GM12878 (cell line): ENCODE data around the gene KCTD6. TPM values are rescaled to one million over a fixed set of nuclear protein-coding genes. Genes with fewer than 3 reads are reported as not detected.

Source experiments
- ATAC-seq: fragments of 200-7000 bp; cut with Tn5 transposase; 3 replicates; pipeline ENCODE4 v1.9.1; 2020; ENCODE audit warnings: mild to moderate bottlenecking, moderate library complexity
- BruUV-seq: library from RNA; stranded (reverse); fragments of 400-500 nt; replicated peaks from 2 replicates; lab custom pipeline; 2021; lab: Mats Ljungman, UMichigan
- CTCF ChIA-PET: fragments of 300-600 bp; sonication (Branson Sonifier 250); formaldehyde crosslinking; extraction: SDS; loops from one replicate; lab custom pipeline; 2021; ENCODE audit warnings: inconsistent platforms; lab: Yijun Ruan, JAX
- POLR2A ChIA-PET: fragments of 350-600 bp; formaldehyde crosslinking; extraction: SDS; loops from one replicate; lab custom pipeline; 2021; ENCODE audit warnings: inconsistent platforms; lab: Charles Lee
- RAD21 ChIA-PET: fragments of 300-600 bp; sonication (Branson Sonifier 250); formaldehyde crosslinking; loops from one replicate; lab custom pipeline; 2023; ENCODE audit warnings: antibody characterized with exemption; ENCODE audit not compliant: unreplicated experiment; lab: Charles Lee
- SMC1A ChIA-PET: fragments of 300-600 bp; sonication (Branson Sonifier 250); formaldehyde crosslinking; loops from one replicate; lab custom pipeline; 2023; ENCODE audit not compliant: unreplicated experiment, uncharacterized antibody; lab: Charles Lee
- DNase-seq: peaks from one replicate; pipeline ENCODE4 v3.0.0-alpha.2; 2011; ENCODE audit warnings: low read depth, low spot score
- FAIRE-seq: peaks from 3 replicates; lab custom pipeline; 2011; peaks lifted over from hg19 to GRCh38; lab: Jason Lieb, UNC
- H2AFZ ChIP-seq: 2 replicates; pipeline ENCODE4 v1.6.0; 2011; ENCODE audit warnings: low read depth, low read length, control low read depth; ENCODE audit not compliant: control insufficient read depth
- H3K27ac ChIP-seq: 2 replicates; pipeline ENCODE4 v1.5.1; 2011; ENCODE audit warnings: control low read depth; ENCODE audit not compliant: control insufficient read depth, insufficient read depth
- H3K27me3 ChIP-seq, 2 experiments: replicated peaks in 1 of 2; 2 replicates each; pipeline versions ENCODE4 v1.6.0 to v1.6.1; 2011; ENCODE audit warnings: low read length in 1 of 2; ENCODE audit not compliant: control insufficient read depth in 2 of 2, insufficient read depth in 2 of 2
- H3K36me3 ChIP-seq, 2 experiments: 2 replicates each; pipeline ENCODE4 v1.5.1; 2011; ENCODE audit warnings: low read length in 1 of 2; ENCODE audit not compliant: control insufficient read depth in 2 of 2, insufficient read depth in 2 of 2
- H3K4me1 ChIP-seq: 2 replicates; pipeline ENCODE4 v1.6.1; 2011; ENCODE audit warnings: mild to moderate bottlenecking, low read length, moderate library complexity, mixed read lengths; ENCODE audit not compliant: control insufficient read depth, insufficient read depth
- H3K4me2 ChIP-seq: 2 replicates; pipeline ENCODE4 v1.6.0; 2011; ENCODE audit warnings: control low read depth; ENCODE audit not compliant: control insufficient read depth, insufficient read depth
- H3K4me3 ChIP-seq: fragments of 200-600 bp; sonication (generic); 2 replicates; pipeline ENCODE4 v1.5.1; 2016
- H3K79me2 ChIP-seq: 2 replicates; pipeline ENCODE4 v1.6.0; 2011; ENCODE audit warnings: low read length; ENCODE audit not compliant: control insufficient read depth, insufficient read depth
- H3K9ac ChIP-seq: 2 replicates; pipeline ENCODE4 v1.8.0; 2011; ENCODE audit warnings: low read length, control low read depth, mixed read lengths; ENCODE audit not compliant: control insufficient read depth, insufficient read depth
- H3K9me3 ChIP-seq: replicated peaks from 3 replicates; pipeline ENCODE4 v1.5.1; 2011; ENCODE audit warnings: mild to moderate bottlenecking, low read length; ENCODE audit not compliant: control insufficient read depth, insufficient read depth
- H4K20me1 ChIP-seq: 2 replicates; pipeline ENCODE4 v1.6.0; 2011; ENCODE audit not compliant: control insufficient read depth, insufficient read depth
- ETV6 ChIP-seq, 2 experiments: fragments of 450-650 bp in 1 of 2; IDR thresholded peaks in 1 of 2; conservative IDR thresholded peaks in 1 of 2; 2 replicates each; pipeline ENCODE4 v1.6.1; 2014; ENCODE audit warnings: antibody characterized with exemption in 1 of 2, borderline replicate concordance in 1 of 2, low read depth in 1 of 2, mild to moderate bottlenecking in 1 of 2, moderate library complexity in 1 of 2
- KAT2A ChIP-seq: conservative IDR thresholded peaks from 2 replicates; pipeline ENCODE4 v1.6.1; 2011; ENCODE audit warnings: low read depth, low read length; ENCODE audit not compliant: control insufficient read depth
- NFYA ChIP-seq: IDR thresholded peaks from 2 replicates; pipeline ENCODE4 v1.6.1; 2011; ENCODE audit warnings: low read depth, mild to moderate bottlenecking, low read length, improper control_type of control experiment, borderline replicate concordance
- NKRF ChIP-seq: fragments of 450-650 bp; conservative IDR thresholded peaks from 2 replicates; pipeline ENCODE4 v1.6.1; 2017; ENCODE audit warnings: mild to moderate bottlenecking, moderate library complexity
- PML ChIP-seq: IDR thresholded peaks from 2 replicates; pipeline ENCODE4 v1.6.1; 2012; ENCODE audit warnings: low read length, inconsistent platforms
- POLR2A ChIP-seq: IDR thresholded peaks from 2 replicates; pipeline ENCODE4 v1.6.1; 2011; ENCODE audit warnings: low read depth, mild to moderate bottlenecking, low read length
- RAD21 ChIP-seq: IDR thresholded peaks from 2 replicates; pipeline ENCODE4 v1.6.1; 2011; ENCODE audit warnings: mild to moderate bottlenecking, low read depth, low read length, moderate library complexity; ENCODE audit not compliant: insufficient read depth
- RELA ChIP-seq: fragments of 450-650 bp; IDR thresholded peaks from 2 replicates; pipeline ENCODE4 v1.8.0; 2014; ENCODE audit warnings: borderline replicate concordance; ENCODE audit not compliant: partially characterized antibody
- SMAD1 ChIP-seq: fragments of 450-650 bp; IDR thresholded peaks from 2 replicates; pipeline ENCODE4 v1.6.1; 2018; ENCODE audit warnings: mild to moderate bottlenecking, low read depth; ENCODE audit not compliant: partially characterized antibody
- TAF1 ChIP-seq: IDR thresholded peaks from 2 replicates; pipeline ENCODE4 v1.6.1; 2011; ENCODE audit warnings: mild to moderate bottlenecking, low read depth, low read length, borderline replicate concordance
- TCF3 ChIP-seq: IDR thresholded peaks from 2 replicates; pipeline ENCODE4 v1.6.1; 2012; ENCODE audit warnings: low read depth, mild to moderate bottlenecking, low read length, borderline replicate concordance; ENCODE audit not compliant: insufficient read depth
- YBX1 ChIP-seq: fragments of 450-650 bp; IDR thresholded peaks from 2 replicates; pipeline ENCODE4 v1.6.1; 2016; ENCODE audit warnings: antibody characterized with exemption
- ZNF24 ChIP-seq: fragments of 450-650 bp; IDR thresholded peaks from 2 replicates; pipeline ENCODE4 v1.6.1; 2017; ENCODE audit warnings: antibody characterized with exemption, mild to moderate bottlenecking
- ZNF592 ChIP-seq: fragments of 450-650 bp; IDR thresholded peaks from 2 replicates; pipeline ENCODE4 v1.6.1; 2017; ENCODE audit warnings: mild to moderate bottlenecking, moderate library complexity
- WGBS: methylation state at CpG from one replicate; pipeline ENCODE4 v1.1.6; 2016; ENCODE audit warnings: low lambda C conversion rate; ENCODE audit not compliant: insufficient replicate concordance, insufficient coverage; ENCODE audit errors: missing lambda C conversion rate; 5-methylcytosine and 5-hydroxymethylcytosine counted together
- in situ Hi-C: fragments of 300-500 bp; cut with MboI; formaldehyde crosslinking; loops from 9 replicates; pipeline ENCODE4 v1.14.3; 2018; ENCODE audit warnings: mixed read lengths
- intact Hi-C: fragments of 100-400 bp; cut with micrococcal nuclease; formaldehyde crosslinking; loops from one replicate; pipeline ENCODE4 v1.14.2; 2022; ENCODE audit not compliant: unreplicated experiment
- polyA plus RNA-seq, 11 experiments: library from polyadenylated mRNA; depleted of rRNA in 4 of 11; unstranded in 6 of 11; stranded (reverse) in 5 of 11; fragments of >200 nt; fragmentation: Nextera tagmentation in 4 of 11; fragmentation: Illumina TruSeq in 1 of 11; extraction: Ambion mirVana in 4 of 11; extraction: Trizol in 1 of 11; gene quantifications; 1 replicate in 1 of 11; 2 replicates in 10 of 11; pipeline versions ENCODE4 v1.2.1 to v1.2.3, GENCODE V29; 2011 to 2016; ENCODE audit warnings: inconsistent platforms in 2 of 11, missing spikeins in 2 of 11, low read depth in 1 of 11
- total RNA-seq, 4 experiments: library from RNA; depleted of rRNA in 3 of 4; stranded (reverse); fragments of >200 nt in 3 of 4; fragmentation: Illumina TruSeq in 1 of 4; extraction: Trizol in 1 of 4; gene quantifications; 2 replicates each; pipeline versions ENCODE4 v1.2.1 to v1.2.3, GENCODE V29; 2013 to 2021

The KCTD6 gene
- total and polyA plus RNA-seq, 10 of the 15 experiments (the other 5 are each of a cell fraction or from before 2014, with no cell fraction given): 5.2 to 10.7 (median 8.7) TPM

- no peak for TF ChIP-seq NFYA
These were observed 40.9 kb downstream of the KCTD6 start (continued) for GRCh38 chr3:58532794-58533220.

- BruUV-seq: no TSS peak
- H3K4me1 ChIP-seq: no peaks in the 10 kb centered on the region
- intact Hi-C loops (loop anchor here (5.0 kb wide), 1 partner anchor 103 kb away; the partner anchor contains the start of gene PDHB), in situ Hi-C loops (loop anchor here (5.0 to 10.0 kb wide), 2 partner anchors 210 to 353 kb away; no protein-coding TSS in a partner anchor)
- no peak overlapping the region for H3K9ac ChIP-seq
- DNase-seq: no peak
- ATAC-seq: no peak
- ChIA-PET SMC1A (interaction anchor here (1.0 to 4.0 kb wide), 7 partner anchors 40 to 358 kb away, joined by 3 to 20 read pairs (median 3); partner anchors contain the start of genes HTD2 and RPP14), RAD21 (interaction anchor here (0.6 to 1.5 kb wide), 3 partner anchors 71 to 268 kb away, joined by 3 to 7 read pairs (median 3); partner anchors contain the start of genes HTD2 and RPP14), CTCF (interaction anchor here (0.8 to 4.5 kb wide), 11 partner anchors 44 to 347 kb away, joined by 3 to 34 read pairs (median 4); partner anchors contain the start of genes HTD2, KCTD6 and RPP14), POLR2A (no interaction called here)
- H3K4me2 ChIP-seq: no peak overlapping the region
- WGBS: 30% methylated on average over 9 of the region's 9 CpGs
- no peak overlapping the region for H3K27ac ChIP-seq
- TF ChIP-seq TAF1 (no peak), YBX1 (no peak), POLR2A (no peak), ZNF592 (no peak), SMAD1 (no peak), RELA (no peak), ETV6 (conservative IDR thresholded peaks at IDR 0.05 in 1 of 2, IDR thresholded peaks at IDR 0.05 in 1 of 2; ENCODE audit: borderline replicate concordance in 1 of 2, low read depth in 1 of 2) (no peak), KAT2A (no peak), PML (no peak), RAD21 (no peak), ZNF24 (no peak), NKRF (no peak), TCF3 (no peak)
- H3K4me3 ChIP-seq: no peak overlapping the region
- H4K20me1 ChIP-seq: no peaks in the 10 kb centered on the region
- no peak for FAIRE-seq
- H3K36me3 ChIP-seq: no peaks in the 10 kb centered on the region
- H3K27me3 ChIP-seq: no peaks in the 10 kb centered on the region; a peak in 1 of 4 replicates
- H3K9me3 ChIP-seq: no peaks in the 10 kb centered on the region
- no peaks in the 10 kb centered on the region for H3K79me2 ChIP-seq
- no peak overlapping the region for H2AFZ ChIP-seq
These were observed 42.9 kb downstream of the KCTD6 start for GRCh38 chr3:58534592-58535494.
